Stimulated activated CD8-positive, alpha-beta memory T cell treated with anti-CD3 and anti-CD28 coated beads, Interleukin-2, amount 100 ng/mL, for 1 hour (primary cell): ENCODE measurements around the gene SPATA20.

ENCODE experiments used
- DNase-seq, 2 donors: peaks; one replicate each; pipeline ENCODE4 v3.0.0-alpha.2; 2020; ENCODE audit warnings: low read depth in 2 of 2

Gene SPATA20

GRCh38 chr17:50520483-50520882, 26.5 kb upstream of the SPATA20 start:
- DNase-seq = no peak

DNA sequence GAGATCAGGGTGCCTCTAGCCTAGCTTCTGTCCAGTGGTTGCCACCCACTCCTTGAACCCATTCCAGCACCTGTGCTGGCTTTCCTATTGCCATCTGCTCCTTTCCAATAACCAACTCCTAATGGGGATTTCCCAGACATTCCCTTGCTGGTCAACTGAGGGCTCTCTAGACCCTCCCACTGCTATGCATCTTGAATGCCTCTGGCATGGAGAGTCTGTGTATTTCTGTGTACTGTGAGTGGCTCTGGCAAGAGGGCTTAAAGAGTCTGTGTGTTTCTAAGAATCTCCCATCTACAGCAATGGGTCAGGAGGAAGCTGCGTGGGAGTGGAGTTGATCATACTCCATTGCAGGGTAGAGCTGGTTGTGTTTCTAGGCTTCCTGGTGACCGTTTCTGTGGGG, 25.5 kb upstream of the SPATA20 start:
- no peak for DNase-seq

GRCh38 chr17:50522766-50523165, 24.2 kb upstream of the SPATA20 start:
- no peak for DNase-seq

- no peak for DNase-seq
These were observed 23.8 kb upstream of the SPATA20 start for GRCh38 chr17:50523208-50523607.

GRCh38 chr17:50524838-50525237, 22.1 kb upstream of the SPATA20 start:
- DNase-seq = no peak

DNA sequence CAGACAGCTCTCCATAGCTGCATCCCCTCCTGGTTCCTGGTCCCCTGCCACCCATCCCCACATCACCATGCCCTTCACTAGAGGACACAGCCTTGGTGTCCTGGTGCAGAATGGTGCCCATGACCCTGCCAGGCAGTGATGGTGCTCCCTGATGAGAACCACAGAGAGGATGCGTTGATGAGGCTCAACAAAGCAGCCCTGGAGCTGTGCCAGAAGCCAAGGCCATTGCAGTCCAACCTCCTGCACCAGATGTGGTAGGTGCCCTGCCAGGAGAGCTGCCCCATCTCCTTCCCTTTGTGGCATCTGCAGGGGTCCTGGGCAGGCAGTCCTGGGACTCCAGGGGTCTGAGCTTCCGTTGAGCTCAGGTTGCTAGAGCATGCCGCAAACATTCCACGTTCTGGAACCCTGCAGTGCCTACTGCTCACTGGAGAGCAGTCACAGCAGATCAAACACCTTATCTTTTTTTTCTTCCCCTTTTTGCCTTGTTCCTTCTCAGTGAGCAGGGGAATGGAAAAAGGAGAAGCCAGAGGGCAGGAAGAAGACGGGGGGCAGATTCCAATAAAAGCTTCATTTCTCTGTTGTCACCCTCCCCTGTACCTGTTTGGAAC, 19.7 kb upstream of the SPATA20 start:
- DNase-seq = no peak

DNA sequence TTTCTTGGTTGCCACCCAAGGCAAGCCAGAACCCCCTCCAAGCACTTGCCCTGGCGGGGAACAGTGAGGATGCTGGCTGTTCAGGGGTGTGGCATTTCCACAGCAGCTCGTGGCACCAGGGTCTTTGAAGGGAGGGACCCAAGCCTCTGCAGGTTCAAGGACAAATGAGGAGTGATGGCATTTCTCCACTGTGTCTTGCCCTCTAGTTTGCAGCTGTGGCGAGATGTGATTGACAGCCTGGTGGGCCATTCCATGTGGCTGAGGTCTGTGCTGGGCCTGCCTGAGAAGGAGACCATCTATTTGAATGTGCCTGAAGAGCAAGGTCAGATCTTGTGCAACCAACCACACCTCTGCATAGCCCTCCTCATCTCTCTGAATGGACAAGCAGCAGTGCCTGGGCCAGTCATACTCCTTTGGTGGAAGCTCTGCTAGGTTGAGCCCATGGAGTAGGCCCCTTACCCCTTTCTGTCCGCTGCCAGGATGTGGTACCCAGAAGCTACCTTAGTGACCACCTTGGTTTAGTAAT, 19.0 kb upstream of the SPATA20 start:
- no peak for DNase-seq

- DNase-seq = no peak
These were observed 17.1 kb upstream of the SPATA20 start for GRCh38 chr17:50529849-50530248.

DNA sequence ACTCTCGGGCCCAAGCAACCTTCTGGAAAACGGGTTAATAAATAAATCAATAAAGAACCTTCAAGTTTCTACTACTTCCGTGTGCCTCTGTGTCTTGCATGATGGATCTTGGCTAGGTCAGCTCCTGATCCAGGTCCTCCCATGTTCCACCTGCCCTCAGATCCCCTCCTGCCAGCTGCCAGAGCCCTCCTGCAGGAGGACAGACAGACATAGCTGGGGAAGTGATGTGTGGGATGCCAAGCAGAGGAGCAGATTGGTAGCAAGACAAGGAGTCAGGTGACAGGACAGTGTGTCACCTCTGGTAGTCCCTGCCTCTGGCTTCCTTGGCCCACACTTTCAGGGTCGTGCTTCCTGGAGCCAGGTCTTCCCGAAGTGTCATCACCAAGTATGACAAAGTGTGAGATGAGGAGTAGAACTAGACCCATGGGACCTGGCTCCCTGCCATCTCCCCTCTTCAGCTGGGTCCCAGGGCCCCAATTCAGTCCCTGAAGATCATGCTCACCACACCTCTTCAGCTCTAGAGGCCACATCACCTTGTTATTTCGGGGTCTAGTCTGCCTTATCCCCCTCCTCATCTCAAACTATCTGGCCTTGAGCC, 15.4 kb upstream of the SPATA20 start:
- DNase-seq = no peak

- no peak for DNase-seq
These were observed 14.4 kb upstream of the SPATA20 start, which contains the start of gene EPN3 for GRCh38 chr17:50532452-50533024. EPN3 (plus strand) TSS chr17:50532735; CDS start chr17:50536557, 3,822 bp downstream.

- DNase-seq = no peak
These were observed 13.8 kb upstream of the SPATA20 start for GRCh38 chr17:50533185-50533584.

DNA sequence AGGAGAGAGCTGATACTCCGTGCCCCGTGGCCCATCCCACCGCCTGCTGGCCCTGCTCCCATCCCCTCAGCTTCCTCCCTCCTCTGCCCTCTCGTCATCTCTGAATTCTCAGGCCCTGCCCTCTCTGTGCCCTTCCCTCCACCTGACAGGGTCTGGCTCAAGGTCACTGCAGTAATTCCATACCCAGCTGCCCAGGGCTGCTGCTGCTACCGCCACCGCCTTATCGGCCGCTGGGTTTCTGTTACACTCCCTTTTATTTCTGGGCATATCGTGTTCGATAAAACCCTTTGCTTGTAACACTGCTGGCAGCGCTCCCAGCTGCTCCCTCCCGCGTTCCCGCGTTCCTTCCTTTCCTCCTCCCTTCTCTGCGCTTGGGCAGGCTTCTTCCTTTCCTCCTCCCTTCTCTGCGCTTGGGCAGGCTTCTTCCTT, 13.2 kb upstream of the SPATA20 start:
- no peak for DNase-seq

GRCh38 chr17:50534222-50534978, 12.6 kb upstream of the SPATA20 start:
- DNase-seq = no peak

DNA sequence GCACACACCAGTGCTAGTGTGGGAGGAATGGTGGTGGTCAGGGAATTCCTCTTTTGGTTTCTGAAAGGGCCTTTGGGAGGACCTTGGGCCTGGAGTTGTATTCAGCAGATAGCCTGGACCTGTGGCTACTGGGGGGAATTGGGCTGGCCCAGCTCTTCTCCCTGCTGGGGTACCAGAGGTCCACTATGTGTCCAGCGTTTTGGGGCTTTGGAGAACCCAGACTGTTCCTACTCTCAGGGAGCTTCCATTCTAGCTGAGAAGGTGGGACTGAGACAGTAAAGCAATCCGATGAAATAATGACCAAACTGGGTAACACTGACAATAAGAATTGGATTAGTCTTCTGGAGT, 12.0 kb upstream of the SPATA20 start:
- DNase-seq = no peak

DNA sequence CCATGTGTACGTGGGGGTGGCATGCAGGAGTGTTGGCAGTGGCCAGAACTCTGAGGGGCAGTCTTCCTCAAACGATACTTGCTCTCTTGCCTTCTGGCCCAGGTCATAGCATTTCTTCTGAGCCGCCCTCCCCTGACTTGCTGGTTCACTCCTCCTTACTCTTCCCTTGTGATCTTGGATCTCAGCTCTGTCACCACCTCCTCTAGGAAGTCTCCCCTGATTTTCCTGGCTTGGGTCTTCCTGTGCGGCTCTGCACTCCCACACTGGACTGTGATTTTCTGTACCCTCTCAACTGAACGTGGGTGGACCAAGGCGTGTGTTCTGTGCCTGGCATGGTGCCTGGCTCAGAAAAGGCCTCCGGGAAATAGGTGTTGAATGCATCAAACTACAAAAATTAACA, 11.6 kb upstream of the SPATA20 start:
- DNase-seq = no peak

GRCh38 chr17:50536683-50537646, 10.0 kb upstream of the SPATA20 start:
- no peak for DNase-seq

GRCh38 chr17:50537721-50538548, 9.0 kb upstream of the SPATA20 start:
- no peak for DNase-seq

GRCh38 chr17:50538549-50539410, 8.2 kb upstream of the SPATA20 start:
- DNase-seq = no peak

- no peak for DNase-seq
These were observed 7.0 kb upstream of the SPATA20 start for GRCh38 chr17:50539762-50540559.
